GM19463 (cell line): Measurements from ENCODE around the gene IDH3A.

Experiments used
- ATAC-seq: cut with Tn5 transposase; IDR thresholded peaks from one replicate; pipeline ENCODE4 v1.9.1; 2021; ENCODE audit warnings: mild to moderate bottlenecking, moderate library complexity; ENCODE audit not compliant: unreplicated experiment

The IDH3A gene

GRCh38 chr15:78201281-78202190 is 52.4 kb downstream of the IDH3A start:
- ATAC-seq: no peak

DNA sequence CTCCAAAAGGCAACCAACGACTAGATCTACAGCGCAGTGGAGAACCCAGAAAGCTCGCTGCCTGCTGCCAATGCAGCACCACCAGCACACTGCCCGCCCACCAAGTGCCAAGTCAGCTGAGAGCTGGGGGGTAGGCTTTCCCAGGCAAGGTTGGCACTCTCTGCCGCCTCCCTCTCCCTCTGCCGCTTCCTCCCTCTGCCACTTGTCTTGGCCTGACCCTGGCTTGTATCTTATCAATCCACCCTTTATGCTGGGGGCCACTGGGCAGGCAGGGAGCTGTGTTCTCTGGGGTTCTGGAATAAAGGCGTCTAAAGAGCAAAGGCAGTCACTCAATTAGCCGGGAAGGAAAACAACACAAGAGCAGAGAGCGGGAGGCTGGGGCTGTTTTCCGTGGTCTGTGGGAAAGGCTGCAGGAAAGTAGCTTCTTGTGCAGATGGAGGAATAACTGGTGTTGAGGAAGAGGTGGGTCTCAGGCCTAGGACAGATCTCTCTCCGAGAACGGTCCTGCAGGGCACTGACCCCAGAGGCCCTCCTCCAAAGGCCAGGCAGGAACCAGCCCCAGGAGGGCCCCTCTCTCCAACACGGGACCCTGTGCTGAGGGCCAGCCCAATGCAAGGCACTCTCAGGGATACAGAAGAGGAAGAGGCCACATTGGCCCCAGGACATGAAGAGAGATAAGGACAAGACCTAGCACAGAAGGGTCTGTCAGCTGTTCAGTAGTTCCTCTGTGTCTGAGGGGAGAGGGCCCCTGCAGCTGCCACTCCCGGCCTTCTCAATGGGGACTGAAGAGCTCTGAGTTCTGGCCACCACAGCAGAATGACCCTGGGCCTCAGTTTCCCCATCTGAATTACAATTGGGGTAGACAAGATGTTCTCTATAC is 54.4 kb downstream of the IDH3A start:
- no peak for ATAC-seq

DNA sequence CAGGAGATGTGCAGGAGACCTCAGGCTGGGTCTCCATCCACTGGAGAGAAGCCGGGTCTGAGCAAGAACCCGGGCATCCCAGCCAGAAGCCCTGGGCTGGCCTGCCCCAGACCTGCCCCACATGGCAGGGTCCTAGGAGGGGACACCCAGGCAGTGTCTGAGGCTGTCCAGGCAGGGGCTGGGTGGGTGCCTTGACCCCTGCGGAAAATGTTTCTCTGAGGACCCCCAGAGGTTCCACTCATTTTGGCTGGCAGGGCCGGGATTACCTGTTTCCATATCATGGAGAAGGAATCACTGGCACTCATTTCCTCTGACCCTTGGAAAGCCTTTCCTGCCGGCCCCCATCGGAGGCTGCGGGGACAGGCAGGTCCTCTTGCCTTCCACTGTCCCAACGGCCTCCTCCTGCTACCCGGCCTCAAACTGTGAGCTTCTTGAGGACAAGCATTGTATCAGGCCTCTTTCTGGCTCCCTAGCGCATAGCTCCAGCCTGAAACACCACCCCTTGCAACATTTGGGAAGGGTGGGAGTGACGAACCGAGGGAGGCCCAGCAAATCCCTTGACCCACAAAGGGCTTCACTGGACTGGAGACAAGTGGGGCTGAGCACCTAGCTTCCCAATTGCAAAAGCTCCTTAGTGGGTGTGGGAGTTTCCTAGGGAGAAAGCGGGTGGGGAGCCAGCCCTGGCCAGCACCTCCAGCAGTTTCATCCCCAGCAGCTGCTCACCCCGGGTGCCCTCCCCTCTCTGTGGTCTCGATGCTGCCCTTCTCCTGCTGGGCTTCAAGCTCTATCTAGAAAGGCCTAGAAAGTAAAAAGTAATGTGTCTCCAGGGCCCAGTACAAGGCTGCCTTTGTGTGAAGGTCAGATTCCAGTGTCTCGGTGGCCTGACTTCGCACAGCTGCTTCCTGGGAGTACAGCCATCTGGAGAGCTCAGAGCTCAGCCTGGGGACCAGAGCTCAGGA is 55.5 kb downstream of the IDH3A start:
- ATAC-seq: no peak

- no peak for ATAC-seq
Measured at GRCh38 chr15:78205337-78205736, 56.2 kb downstream of the IDH3A start.

- ATAC-seq: no peak
Measured at GRCh38 chr15:78205856-78206255, 56.7 kb downstream of the IDH3A start.

DNA sequence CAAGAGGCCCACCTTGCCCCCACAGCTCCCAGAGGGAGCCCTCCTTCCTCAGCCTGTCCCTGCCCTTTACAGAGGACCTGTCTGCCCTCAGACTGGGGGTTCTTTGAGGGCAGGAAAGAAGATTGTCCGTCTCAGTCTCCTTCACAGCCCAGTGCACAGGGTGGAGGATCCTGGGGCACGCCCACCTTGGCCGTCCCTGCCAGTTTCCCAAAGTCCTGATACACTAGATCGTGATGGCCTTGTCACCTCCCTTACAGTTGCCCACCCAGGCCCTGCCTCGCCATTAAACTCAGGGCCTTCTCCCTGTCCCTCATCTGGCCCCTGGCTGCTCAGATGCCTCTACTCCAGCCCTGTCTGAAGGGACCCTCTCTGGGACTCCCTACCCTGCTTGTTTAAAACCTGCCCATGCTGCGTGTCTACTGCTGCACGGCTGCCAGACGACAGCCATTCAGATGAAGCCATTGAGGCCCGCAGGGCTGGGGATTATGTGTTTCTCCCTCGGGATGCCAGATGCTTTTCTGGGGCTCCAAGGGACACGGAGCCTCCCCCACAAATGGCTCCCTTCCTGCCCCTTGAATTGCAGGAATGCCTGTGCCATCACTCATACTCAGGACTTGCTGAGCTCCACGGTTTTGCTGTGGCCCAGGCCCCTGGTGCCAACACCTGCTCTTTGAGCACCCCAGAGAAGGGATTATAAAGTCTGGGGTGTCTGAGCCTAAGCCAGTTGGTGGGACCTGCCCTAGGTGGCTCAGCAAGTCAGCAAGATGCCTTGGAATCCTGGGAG is 57.4 kb downstream of the IDH3A start:
- ATAC-seq: no peak

DNA sequence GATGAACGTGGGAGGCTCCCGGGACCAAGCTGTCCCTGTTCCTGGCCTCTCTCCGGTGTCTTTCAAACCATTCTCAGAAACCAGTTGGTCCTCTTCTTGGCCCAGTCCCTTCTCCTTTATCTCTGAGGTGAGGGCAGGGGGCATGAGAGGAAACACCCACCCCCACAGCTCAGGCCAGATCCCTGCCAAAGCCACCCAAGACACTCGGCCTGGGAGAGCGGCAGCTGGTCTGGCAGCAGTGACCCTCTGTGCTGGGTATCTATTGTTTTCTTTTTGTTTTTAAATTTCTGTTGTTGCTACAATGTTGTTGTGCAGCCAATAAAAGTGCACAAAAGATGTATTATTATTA is 57.9 kb downstream of the IDH3A start:
- no peak for ATAC-seq

GRCh38 chr15:78207641-78208340 is 58.6 kb downstream of the IDH3A start:
- ATAC-seq: no peak

GRCh38 chr15:78208341-78208844 is 59.2 kb downstream of the IDH3A start:
- ATAC-seq: no peak

- ATAC-seq: no peak
Measured at GRCh38 chr15:78208887-78209645, 59.9 kb downstream of the IDH3A start.

DNA sequence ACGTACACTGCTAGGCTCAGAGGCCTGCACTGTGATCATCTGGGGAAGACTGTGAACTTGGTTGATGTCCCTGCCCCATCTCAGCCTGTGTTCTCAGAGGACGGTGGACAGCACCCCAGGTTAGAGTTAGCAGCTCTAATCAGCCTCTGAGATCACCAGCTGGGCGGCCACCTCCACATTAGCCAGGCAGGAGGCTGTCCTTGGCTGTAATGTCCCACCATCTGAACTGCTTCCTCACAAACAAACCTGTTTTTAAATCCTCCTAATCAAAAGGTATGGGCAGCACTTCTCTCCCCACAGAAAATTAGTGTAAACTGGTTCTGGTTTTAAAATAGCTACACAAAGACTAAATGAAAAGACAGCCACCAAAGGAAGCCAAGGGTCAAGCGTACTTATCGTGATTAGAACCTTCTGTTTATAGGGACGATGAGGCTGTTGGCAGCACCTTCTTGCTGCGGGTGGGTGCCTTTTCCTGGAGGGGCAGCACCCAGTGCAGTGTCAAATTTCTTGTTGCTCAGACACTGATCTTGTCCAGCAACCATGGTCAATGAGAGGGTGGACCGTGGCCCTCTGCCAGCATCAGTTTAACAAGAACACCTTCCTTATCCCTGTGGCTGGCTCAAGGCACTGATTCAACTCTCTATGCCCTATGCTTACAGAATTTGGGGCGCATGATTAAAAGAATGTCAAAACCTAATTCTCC is 60.6 kb downstream of the IDH3A start:
- no peak for ATAC-seq

- ATAC-seq: no peak
Measured at GRCh38 chr15:78210349-78210717, 61.2 kb downstream of the IDH3A start.

GRCh38 chr15:78211189-78211921 is 62.2 kb downstream of the IDH3A start:
- ATAC-seq: no peak

GRCh38 chr15:78212008-78212407 is 62.8 kb downstream of the IDH3A start:
- no peak for ATAC-seq

GRCh38 chr15:78212546-78213424 is 63.6 kb downstream of the IDH3A start:
- no peak for ATAC-seq

DNA sequence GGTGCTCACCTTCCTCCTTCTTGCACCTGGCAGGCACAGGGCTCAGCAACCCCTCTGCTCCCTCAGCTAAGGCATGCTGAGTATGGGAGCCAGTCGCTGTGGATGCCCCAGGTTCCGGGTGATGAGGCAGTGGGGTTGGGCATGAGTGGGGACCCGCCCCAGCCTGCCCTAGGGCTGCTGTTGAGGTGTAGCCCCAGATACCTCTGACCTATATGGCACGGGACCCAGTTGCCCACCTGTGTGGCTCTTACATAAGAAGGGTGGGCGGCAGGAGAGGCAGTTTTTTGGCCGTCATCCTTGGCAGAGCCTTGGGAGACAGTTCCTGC is 64.2 kb downstream of the IDH3A start:
- ATAC-seq: no peak
